HAP-1 (cell line): ENCODE data around the gene FNDC3B.
A peak's percentile ranks its signal among the peaks of the same experiment; 100 is the strongest.

Experiments
- DNase-seq, 2 experiments: peaks; one replicate each; pipeline ENCODE4 v3.0.0-alpha.2; 2016 to 2020; ENCODE audit warnings: low spot score in 2 of 2
- H3K27me3 ChIP-seq: fragments of 250-450 bp; sonication (Bioruptor Pico); 2 replicates; pipeline ENCODE4 v1.5.1; 2020; ENCODE audit warnings: low read depth, mild to moderate bottlenecking, moderate library complexity
- H3K36me3 ChIP-seq: fragments of 250-450 bp; sonication (Bioruptor Pico); replicated peaks from 2 replicates; pipeline ENCODE4 v1.5.1; 2020; ENCODE audit warnings: mild to moderate bottlenecking
- H3K4me1 ChIP-seq: fragments of 250-450 bp; sonication (Bioruptor Pico); 2 replicates; pipeline ENCODE4 v1.5.1; 2020; ENCODE audit warnings: mild to moderate bottlenecking
- H3K4me3 ChIP-seq: fragments of 250-450 bp; sonication (Bioruptor Pico); 2 replicates; pipeline ENCODE4 v1.5.1; 2020; ENCODE audit warnings: mild to moderate bottlenecking, moderate library complexity
- H3K9me3 ChIP-seq: fragments of 250-450 bp; sonication (Bioruptor Pico); 2 replicates; pipeline ENCODE4 v1.5.1; 2020; ENCODE audit warnings: mild to moderate bottlenecking, moderate library complexity
- in situ Hi-C: fragments of 300-500 bp; cut with MboI; formaldehyde crosslinking; loops from 3 replicates; pipeline ENCODE4 v1.14.3; 2020; ENCODE audit warnings: low sequenced_read_pairs, inconsistent platforms, mixed read lengths

Gene FNDC3B

DNA sequence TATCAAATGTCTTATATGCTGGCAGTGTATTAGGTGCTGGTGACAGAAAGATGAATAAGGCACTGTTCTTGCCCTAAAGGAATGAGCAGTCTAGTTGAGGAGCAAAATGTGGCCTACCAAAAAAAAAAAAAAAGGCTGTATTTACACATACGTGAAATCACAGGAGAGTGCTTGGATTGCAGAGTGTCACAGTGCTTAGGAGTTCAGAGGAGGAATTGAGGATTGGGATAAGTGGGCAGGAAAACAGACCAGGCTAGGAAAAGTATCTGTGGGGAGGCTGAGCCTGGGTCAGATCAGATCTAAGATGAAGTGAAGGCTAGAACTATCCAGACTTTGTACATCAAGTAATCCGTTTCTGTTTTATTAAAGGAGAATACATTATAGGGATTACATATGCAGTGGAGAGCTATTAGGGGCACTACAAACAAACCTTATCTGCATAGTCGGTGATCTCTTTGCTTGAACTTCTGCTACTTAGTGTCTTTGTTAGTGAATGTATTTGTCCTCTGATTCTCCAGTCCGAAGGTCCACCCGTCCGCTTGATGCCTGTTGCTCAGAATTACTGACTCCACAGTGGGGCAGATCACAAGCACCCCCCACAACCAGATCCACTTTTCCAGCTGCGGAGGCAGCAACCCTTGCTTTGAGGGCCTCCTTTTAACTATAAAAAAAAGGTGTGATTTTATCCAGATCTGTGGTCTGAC lies 80.0 kb downstream of the FNDC3B start:
- no peak overlapping the region for H3K4me3 ChIP-seq
- H3K4me1 ChIP-seq: no peaks in the 10 kb centered on the region
- DNase-seq: no peak
- H3K36me3 ChIP-seq: peaks cover 5% of the 10 kb centered on the region; the same call in 1 of the 2 replicates
- in situ Hi-C loops: no loop called here
- H3K9me3 ChIP-seq: no peaks in the 10 kb centered on the region
- no peaks in the 10 kb centered on the region for H3K27me3 ChIP-seq

DNA sequence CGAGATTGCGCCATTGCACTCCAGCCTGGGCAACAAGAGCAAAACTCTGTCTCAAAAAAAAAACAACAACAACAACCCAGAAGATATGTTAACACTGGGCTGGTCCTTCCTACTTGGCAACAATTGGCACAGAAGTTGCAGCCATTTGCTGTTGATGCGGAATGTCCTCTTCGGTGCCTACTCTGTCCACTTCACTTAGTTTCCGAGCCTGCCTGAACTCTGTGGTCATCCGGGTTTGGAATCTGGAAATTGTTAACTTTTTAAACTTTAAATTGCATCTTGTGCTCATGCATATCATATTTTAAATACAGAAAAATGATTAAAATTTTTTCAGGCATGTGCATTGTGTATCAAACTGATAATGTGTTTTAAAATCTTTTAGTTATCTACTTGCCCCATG lies 81.5 kb downstream of the FNDC3B start:
- no peak for DNase-seq
- Histone ChIP-seq H3K36me3 (no peaks in the 10 kb centered on the region; the same call in 1 of the 2 replicates), H3K9me3 (no peaks in the 10 kb centered on the region), H3K4me1 (peaks cover 4% of the 10 kb centered on the region), H3K27me3 (no peaks in the 10 kb centered on the region), H3K4me3 (no peak overlapping the region)
- in situ Hi-C loops: no loop called here

DNA sequence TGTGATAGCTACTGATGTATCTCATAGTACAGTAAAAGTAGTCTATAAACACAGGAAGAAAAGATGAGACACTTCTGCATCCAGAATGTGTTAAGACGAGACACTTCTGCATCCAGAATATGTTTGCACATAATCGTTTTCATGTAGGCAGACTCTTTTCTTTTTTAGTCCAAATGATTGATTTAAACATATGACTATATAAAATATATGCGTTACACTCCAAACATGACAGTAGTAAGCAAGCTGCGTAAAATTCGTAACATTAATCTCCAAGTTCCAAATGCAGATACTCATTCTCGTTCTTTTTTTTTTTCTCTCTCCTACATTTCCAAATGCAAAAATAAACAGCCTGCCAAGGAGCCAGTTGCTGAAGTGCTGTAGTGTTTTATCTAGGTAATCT lies 82.6 kb downstream of the FNDC3B start:
- Histone ChIP-seq H3K36me3 (no peaks in the 10 kb centered on the region; the same call in 1 of the 2 replicates), H3K9me3 (no peaks in the 10 kb centered on the region)
- in situ Hi-C loops: no loop called here

DNA sequence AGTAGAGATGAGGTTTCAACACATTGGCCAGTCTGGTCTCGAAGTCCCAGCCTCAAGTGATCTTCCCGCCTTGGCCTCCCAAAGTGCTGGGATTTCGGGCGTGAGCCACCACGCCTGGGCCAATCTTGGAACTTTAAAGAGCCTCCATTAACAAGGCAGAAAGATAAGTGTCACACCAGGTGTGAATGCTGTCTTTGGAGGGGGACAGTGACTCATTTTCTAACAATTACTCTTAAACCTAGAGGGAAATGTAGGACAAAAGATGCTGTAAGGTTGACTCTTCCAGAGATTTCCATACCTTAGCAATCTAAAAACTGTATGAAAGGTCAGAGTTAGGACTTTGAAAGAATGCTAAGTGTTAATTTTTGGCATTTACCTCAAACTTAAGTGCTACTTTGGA lies 84.9 kb downstream of the FNDC3B start:
- Histone ChIP-seq H3K27me3 (no peaks in the 10 kb centered on the region), H3K9me3 (no peaks in the 10 kb centered on the region), H3K4me3 (no peak overlapping the region), H3K36me3 (no peaks in the 10 kb centered on the region), H3K4me1 (peaks cover 16% of the 10 kb centered on the region)
- no peak for DNase-seq
- in situ Hi-C loops: no loop called here

More for the DNA sequence above, 82.6 kb downstream of the FNDC3B start:
- Histone ChIP-seq H3K4me3 (no peak overlapping the region), H3K4me1 (peaks cover 12% of the 10 kb centered on the region), H3K27me3 (no peaks in the 10 kb centered on the region)
- no peak for DNase-seq

DNA sequence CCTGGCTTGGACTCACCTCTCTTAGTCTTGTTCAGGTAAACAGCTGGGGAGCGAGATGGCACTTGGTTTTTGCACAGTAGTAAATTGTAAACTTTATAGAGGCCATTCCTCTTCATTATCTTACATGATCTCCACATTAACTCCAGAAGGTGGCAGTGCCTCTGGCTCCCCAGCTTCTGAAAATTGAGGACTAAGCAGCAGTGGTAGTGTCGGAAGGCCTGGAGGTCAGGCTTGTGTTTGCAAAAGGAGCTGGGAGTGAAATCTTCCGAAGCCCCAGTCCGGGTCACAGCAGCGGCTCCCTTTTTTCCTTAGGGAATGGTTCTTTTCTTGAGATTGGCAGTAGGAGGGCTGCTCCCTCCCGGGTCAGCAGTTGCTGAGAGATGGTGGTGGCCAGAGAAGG lies 85.7 kb downstream of the FNDC3B start:
- Histone ChIP-seq H3K27me3 (no peaks in the 10 kb centered on the region), H3K4me3 (no peak overlapping the region), H3K9me3 (no peaks in the 10 kb centered on the region), H3K36me3 (no peaks in the 10 kb centered on the region; the same call in 1 of the 2 replicates), H3K4me1 (peaks cover 20% of the 10 kb centered on the region)
- DNase-seq: no peak
- in situ Hi-C loops: no loop called here

DNA sequence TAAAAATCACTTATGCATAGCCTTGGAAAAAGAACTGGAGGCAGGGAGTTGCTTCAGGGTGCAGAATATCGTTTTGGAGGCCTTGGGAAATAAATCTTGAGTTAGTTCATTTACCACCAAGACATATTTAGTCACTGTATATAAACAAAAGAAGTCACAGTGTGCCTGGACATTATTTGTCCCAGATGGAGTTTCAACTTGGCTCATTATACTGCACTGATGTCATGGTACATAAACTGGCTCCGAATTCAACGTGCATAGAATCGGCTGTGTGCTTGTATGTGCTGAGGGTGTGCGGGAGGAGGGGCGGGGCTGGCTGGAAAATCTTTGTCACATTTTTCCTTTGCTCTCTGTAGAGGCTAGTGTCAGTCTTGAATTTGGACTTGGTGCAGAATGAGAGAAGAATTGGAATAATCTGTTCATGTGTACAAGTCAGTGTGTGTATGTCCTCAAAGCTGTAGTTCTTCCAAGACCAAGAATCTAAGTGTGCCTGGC lies 86.6 kb downstream of the FNDC3B start:
- no peak for DNase-seq
- Histone ChIP-seq H3K4me3 (no peak overlapping the region), H3K4me1 (peaks cover 28% of the 10 kb centered on the region)

DNA sequence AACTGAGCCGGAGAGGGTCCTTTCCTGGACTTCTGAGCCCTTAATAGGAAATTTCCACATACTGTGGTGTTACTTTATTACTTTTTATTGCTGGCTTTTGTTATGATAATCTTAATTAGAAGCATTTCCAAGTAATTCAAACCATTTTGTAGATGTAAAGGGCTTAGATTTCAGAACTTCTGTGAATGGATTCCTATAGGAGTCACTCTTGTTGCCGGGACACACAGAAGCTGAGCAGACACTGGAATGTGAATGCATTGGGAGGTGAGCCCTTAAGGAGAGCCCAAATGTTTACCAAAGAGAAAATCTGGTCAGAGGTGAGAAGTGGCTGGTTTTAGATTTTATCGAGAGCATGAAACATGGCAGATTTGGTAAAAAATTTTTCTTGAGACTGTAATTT lies 87.4 kb downstream of the FNDC3B start:
- DNase-seq: peak; percentile 59 to 85
- no peak overlapping the region for H3K4me3 ChIP-seq
- H3K4me1 ChIP-seq: peaks cover 32% of the 10 kb centered on the region
- in situ Hi-C loops: no loop called here
- H3K9me3 ChIP-seq: no peaks in the 10 kb centered on the region
- H3K36me3 ChIP-seq: no peaks in the 10 kb centered on the region; the same call in 1 of the 2 replicates
- no peaks in the 10 kb centered on the region for H3K27me3 ChIP-seq

More for the DNA sequence above, 86.6 kb downstream of the FNDC3B start:
- in situ Hi-C loops: no loop called here
- Histone ChIP-seq H3K9me3 (no peaks in the 10 kb centered on the region), H3K27me3 (no peaks in the 10 kb centered on the region), H3K36me3 (no peaks in the 10 kb centered on the region; the same call in 1 of the 2 replicates)

DNA sequence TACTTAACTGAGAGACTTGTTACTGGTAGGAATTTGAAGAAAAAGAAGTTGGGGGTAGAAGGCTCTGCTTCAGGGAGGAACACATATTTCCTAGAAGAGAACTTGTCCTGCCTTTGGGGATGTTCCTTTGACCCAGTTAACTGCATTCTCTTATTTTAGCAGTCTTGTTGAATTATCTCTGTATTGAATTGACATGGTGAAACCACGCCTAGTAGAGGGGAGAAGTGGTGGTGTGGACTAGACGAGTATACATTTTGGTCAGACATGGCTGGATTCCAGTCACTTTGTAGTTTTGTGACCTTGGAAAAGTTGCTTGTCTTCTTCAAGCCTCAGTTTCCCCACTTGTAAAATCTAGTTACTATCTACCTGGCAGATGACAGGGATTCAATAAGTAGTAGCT lies 87.8 kb downstream of the FNDC3B start:
- H3K4me1 ChIP-seq: peaks cover 32% of the 10 kb centered on the region

DNA sequence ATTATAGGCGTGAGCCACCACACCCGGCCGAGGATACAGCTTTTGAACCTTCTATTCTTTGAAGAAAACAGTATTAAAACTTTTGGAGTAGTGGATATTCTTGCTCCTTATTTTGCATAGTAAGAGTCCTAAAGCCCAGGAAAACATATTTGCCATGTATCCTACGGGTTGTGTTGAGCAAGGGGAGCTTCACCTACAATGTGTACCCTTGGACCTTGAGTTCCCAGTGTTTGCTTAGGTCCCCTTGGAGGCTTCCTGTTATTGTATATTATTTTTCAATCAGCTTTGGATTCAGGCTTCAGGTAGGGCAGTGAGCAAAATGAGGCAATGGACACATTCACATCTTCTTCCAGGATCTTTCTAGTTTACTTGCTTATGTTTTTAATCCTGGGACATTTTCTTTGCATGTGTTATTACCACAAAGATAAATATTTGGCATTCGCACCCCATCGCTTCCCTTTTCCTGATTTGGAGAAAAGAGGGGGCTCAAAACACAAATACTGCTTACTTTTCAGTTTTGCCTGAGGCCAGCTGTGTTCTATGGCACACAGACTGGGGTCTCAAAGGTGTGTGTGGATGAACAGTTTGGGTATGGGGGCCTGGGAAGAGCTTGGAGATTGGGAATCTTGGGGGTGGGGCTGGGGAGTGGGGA lies 88.7 kb downstream of the FNDC3B start:
- no peaks in the 10 kb centered on the region for H3K9me3 ChIP-seq
- no peaks in the 10 kb centered on the region; the same call in 1 of the 2 replicates for H3K36me3 ChIP-seq
- no peak for DNase-seq
- H3K27me3 ChIP-seq: no peaks in the 10 kb centered on the region
- H3K4me3 ChIP-seq: no peak overlapping the region
- peaks cover 32% of the 10 kb centered on the region for H3K4me1 ChIP-seq
- in situ Hi-C loops: no loop called here

More for the DNA sequence above, 87.8 kb downstream of the FNDC3B start:
- Histone ChIP-seq H3K27me3 (no peaks in the 10 kb centered on the region), H3K36me3 (no peaks in the 10 kb centered on the region; the same call in 1 of the 2 replicates), H3K4me3 (no peak overlapping the region), H3K9me3 (no peaks in the 10 kb centered on the region)
- in situ Hi-C loops: no loop called here
- DNase-seq: no peak

DNA sequence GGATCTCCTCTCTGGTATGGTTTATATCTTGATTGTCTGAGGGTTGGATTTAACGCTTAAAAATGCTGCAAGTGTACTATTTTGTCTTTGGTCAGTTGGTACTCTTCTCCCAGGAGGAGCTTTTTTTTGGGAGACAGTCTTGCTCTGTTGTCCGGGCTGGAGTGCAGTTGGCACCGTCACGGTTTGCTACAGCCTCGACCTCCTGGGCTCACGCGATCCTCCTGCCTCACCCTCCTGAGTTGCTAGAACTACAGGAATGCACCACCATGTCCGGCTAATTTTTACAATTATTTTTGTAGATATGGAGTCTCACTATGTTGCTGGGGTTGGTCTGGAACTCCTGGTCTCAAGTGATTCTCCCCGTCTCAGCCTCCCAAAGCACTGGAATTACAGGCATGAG lies 89.5 kb downstream of the FNDC3B start:
- Histone ChIP-seq H3K36me3 (no peaks in the 10 kb centered on the region; the same call in 1 of the 2 replicates), H3K4me3 (no peak overlapping the region), H3K27me3 (no peaks in the 10 kb centered on the region), H3K4me1 (peaks cover 32% of the 10 kb centered on the region), H3K9me3 (no peaks in the 10 kb centered on the region)
- in situ Hi-C loops: no loop called here
- DNase-seq: no peak

DNA sequence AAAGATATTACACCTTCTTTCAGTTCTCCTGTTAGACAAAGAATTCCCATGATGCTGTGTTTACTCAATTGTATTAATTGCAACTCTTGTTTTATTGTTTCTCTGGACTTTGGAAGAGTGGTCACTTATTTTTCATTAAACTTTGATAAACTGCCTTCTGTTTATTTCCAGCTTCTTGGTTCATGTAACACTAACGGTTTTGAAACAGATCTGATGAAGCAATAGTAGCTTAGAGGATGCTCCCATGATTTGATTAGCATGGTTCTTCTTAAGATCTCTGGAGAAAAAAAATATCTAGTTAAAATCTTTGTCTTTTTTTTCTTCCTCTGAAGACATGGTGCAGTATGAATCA lies 90.1 kb downstream of the FNDC3B start:
- Histone ChIP-seq H3K4me3 (no peak overlapping the region), H3K36me3 (no peaks in the 10 kb centered on the region; the same call in 1 of the 2 replicates), H3K9me3 (no peaks in the 10 kb centered on the region), H3K4me1 (peaks cover 32% of the 10 kb centered on the region), H3K27me3 (no peaks in the 10 kb centered on the region)
- no peak for DNase-seq
- in situ Hi-C loops: no loop called here

DNA sequence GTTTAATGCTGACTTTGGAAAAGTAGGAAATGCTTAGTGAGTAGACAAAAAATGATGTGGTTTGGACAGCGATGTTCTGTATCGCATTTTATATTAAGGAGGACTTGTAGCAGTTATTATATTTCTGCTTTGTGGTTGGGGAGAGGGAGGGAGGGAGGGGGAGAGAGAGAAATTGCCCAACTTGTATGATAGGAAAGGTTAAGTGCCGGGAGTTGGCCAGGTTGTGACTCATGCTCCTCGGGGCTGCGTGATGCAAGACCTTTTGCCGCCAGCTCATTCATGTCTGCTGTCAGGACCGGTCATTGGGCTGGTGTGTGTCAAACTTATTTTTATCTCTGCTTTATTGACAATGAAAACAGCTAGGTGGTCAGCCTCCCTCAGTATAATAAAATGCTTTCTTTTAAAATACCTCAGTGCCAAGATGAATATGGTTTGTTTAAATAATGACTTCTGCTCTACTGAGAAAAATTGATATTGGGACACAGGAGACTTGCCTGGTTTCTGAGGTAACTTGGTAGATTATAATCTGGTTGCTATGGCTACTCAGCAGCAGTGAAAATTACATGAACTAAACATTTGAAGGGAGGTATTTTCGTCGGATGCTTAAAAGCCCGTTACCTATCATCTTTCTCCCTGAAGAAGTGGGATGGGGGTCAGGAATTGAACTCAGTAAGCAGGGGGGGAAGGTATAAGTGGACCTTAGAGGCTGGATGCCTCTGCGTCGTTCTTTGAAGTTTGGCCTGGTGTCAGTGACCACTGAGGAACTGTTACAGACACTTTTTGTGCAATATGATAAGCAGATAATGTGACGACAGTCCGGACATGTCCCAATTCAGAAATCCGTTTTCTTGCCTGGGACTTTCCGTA lies 90.7 kb downstream of the FNDC3B start:
- in situ Hi-C loops: no loop called here
- no peak overlapping the region for H3K4me3 ChIP-seq
- no peaks in the 10 kb centered on the region for H3K27me3 ChIP-seq
- H3K36me3 ChIP-seq: no peaks in the 10 kb centered on the region; the same call in 1 of the 2 replicates
- H3K9me3 ChIP-seq: no peaks in the 10 kb centered on the region
- peak in 1 of 2 experiments; percentile 51 for DNase-seq
- H3K4me1 ChIP-seq: peaks cover 34% of the 10 kb centered on the region

DNA sequence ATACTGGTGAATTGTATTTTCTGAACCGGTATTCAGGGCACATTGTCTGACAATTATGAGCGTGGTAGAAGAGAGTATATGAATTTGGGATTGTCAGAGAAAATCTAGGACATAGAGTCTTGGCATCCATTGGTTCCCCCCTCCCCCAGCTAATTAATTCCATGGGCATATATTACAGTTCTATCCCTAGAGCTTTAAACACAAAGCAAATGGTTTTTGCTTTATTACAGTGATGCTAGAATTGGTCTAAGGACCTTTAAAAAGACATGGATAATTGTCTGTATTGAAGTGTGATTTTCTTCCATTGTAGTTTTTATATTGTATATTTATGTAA lies 91.3 kb downstream of the FNDC3B start:
- Histone ChIP-seq H3K36me3 (no peaks in the 10 kb centered on the region; the same call in 1 of the 2 replicates), H3K9me3 (no peaks in the 10 kb centered on the region), H3K4me3 (no peak overlapping the region), H3K4me1 (peaks cover 38% of the 10 kb centered on the region), H3K27me3 (no peaks in the 10 kb centered on the region)
- DNase-seq: peak in 1 of 2 experiments; percentile 50
- in situ Hi-C loops: no loop called here
